PFSK-1 (cell line): Measurements from ENCODE around the gene TERT.

Experiments used
- POLR2AphosphoS5 ChIP-seq: IDR thresholded peaks from 2 replicates; pipeline ENCODE4 v1.6.1; 2012; ENCODE audit warnings: low read depth, mild to moderate bottlenecking, control low read depth, low read length, moderate library complexity
- SIN3A ChIP-seq: IDR thresholded peaks from 2 replicates; pipeline ENCODE4 v1.6.1; 2012; ENCODE audit warnings: mild to moderate bottlenecking, low read length, moderate library complexity, borderline replicate concordance; ENCODE audit not compliant: insufficient read depth

DNA sequence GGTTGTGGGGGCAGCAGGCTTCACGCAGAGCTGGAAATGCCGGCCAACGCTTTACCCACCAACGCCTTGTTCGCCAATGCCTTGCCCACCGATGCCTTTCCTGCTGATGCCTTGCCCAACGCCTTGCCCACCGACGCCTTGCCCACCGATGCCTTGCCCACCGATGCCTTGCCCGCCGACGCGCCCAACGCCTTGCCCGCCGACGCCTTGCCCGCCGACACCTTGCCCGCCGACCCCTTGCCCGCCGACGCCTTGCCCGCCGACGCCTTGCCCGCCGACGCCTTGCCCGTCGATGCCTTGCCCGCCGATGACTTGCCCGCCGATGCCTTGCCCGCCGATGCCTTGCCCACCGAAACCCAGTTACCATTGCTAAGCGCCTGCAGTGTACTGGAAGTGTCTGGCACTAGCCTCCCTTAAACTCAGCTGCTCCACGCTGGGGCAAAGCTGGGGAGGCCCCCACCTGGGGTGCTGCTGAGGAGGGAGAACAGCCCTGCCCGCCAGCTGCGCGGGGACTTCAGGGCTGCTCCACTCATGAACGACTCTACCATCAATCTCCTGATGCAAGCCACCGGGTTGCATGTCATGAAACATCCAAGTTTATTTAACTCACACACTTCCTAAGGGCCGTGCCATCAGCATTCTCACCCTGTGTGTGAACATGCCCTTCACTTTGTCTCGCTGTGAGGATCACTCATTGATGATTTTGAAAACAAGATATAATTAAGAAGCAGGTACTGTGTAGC, 67.9 kb downstream of the TERT start:
- no peak for TF ChIP-seq POLR2AphosphoS5
- no peak for TF ChIP-seq SIN3A
